ENCODE data around the gene CETN3. TPM values are rescaled to one million over a fixed set of nuclear protein-coding genes. Genes with fewer than 3 reads are reported as not detected.

CETN3 gene
- total RNA-seq: 10 to 100 TPM in 3 of 4 donors, 1 to 10 TPM in 1; 6.9 to 29.8 (median 12.0) TPM

DNA sequence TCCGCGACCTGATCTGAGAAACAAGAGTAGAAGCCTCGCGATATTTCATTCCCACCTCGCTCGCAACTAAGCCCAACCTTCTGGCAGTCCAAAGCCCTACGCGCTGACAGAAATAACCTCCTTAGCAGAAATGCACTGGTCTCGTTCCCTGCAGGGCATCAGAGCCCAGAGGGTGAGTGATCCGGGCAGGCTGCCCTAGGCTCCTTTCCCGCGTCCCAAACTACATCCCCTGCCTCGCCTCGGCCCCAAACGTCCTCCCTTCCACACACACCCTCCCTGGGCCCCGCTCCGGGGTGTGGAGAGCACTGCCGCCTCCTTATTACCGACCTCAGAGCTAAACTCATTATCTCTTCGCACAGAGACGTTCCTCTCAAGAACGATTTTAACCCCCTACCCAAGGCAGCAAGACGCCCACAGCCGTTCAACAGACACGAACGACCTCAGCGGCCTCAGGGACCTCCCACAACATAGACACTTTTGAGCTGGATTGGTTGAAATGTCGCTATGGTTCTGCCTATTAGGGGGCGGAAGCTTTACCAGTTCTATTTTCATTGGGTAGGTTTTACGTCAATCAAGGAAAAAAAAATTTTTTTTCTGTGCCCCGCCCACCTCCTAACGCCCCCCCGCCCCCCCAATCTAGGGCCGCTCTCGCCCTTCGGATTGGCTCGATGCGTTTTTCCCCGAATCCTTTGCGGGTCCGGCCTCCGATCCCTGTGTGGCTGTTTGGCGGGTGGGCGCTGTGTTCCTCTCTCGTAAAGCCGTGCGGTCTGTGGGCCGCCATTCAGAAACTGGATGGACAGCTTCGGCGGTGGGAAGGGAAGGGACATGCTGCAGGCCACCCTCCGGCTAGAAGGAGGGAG lies at the start of gene CETN3:
Gene CETN3 (minus strand): TSS at position 439 of the 860 bp plus-strand sequence. CDS start 95 bp downstream, at position 344.
- intact Hi-C loops (cut with DNase I): no loop called here
- Histone ChIP-seq H3K36me3 (peaks cover 0 to 14% (median 0%) of the 10 kb centered on the region in 3 donors), H3K4me3 (peak within 1 kb of the TSS; percentile 74 to 95 (median 91)), H3K27me3 (no peaks in the 10 kb centered on the region), H3K4me1 (peaks cover 0 to 32% (median 0%) of the 10 kb centered on the region in 3 donors), H3K9me3 (no peaks in the 10 kb centered on the region), H3K27ac (peak within 1 kb of the TSS; percentile 98 to 99 (median 98))
- TF ChIP-seq POLR2A (IDR thresholded peaks at IDR 0.05) (peak in 3 of 4 donors; percentile 74 to 88 (median 74)), CTCF (IDR thresholded peaks at IDR 0.05) (peak in 1 of 6 experiments; percentile 5)
- DNase-seq: peak; percentile 70
- WGBS, 2 donors: 1% methylated on average over 38 to 39 of the region's 51 CpGs

DNA sequence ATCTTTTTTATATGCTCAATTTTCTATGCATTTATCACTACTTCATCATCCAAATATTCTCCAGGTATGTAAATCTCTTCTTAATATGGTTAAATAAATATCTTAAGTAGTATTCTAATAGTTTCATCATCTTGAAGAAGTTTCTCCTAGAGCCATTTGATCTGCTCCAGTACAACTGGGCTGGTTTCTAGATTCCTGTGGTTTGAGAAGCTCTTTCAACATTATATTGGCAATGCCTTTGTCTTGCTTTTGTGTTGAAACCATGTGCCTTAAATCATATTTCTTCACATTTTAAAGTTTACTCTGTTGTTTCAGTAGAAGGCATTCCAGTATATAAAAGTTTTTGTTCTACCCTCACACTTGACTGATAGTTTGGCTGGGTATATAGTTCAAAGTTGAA lies 37.4 kb upstream of the CETN3 start:
- intact Hi-C loops (cut with DNase I): no loop called here
- no peaks in the 10 kb centered on the region for H3K36me3 ChIP-seq
- no peak for TF ChIP-seq POLR2A (IDR thresholded peaks at IDR 0.05)
- TF ChIP-seq CTCF (IDR thresholded peaks at IDR 0.05): no peak
- H3K4me3 ChIP-seq: no peak overlapping the region
- no peaks in the 10 kb centered on the region for H3K9me3 ChIP-seq
- no peaks in the 10 kb centered on the region for H3K4me1 ChIP-seq
- no peaks in the 10 kb centered on the region for H3K27me3 ChIP-seq
- no peak for DNase-seq
- no peak overlapping the region for H3K27ac ChIP-seq

- 46 to 63% methylated on average over 2 of the region's 2 CpGs for WGBS, 2 donors
- Histone ChIP-seq H3K27ac (no peak overlapping the region), H3K4me3 (no peak overlapping the region), H3K36me3 (no peaks in the 10 kb centered on the region), H3K27me3 (no peaks in the 10 kb centered on the region), H3K9me3 (no peaks in the 10 kb centered on the region), H3K4me1 (peaks cover 0 to 8% (median 0%) of the 10 kb centered on the region in 3 donors)
- intact Hi-C loops (cut with DNase I): no loop called here
- TF ChIP-seq CTCF (IDR thresholded peaks at IDR 0.05) (no peak), POLR2A (IDR thresholded peaks at IDR 0.05) (no peak)
- no peak for DNase-seq
Observed at GRCh38 chr5:90440644-90441043, 31.1 kb upstream of the CETN3 start.

DNA sequence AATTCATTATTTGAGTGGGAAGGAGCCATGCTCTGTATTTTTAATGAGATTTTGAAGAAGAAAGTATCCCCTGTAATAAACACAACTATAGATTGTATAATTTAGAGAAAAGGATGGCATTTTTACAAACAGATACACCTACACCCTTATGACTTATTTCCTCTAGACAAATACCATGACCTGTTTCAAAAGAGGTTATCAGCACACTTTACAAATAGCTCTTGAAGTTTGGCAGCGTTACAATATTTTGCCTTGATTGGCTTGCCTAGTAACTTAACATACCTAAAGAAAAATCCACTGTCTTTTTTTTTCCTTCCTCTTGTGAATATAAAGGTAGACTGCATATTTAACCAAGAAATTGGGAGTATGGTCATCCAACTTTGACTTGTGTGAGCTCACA lies 28.5 kb upstream of the CETN3 start:
- peaks cover 0 to 8% (median 0%) of the 10 kb centered on the region in 3 donors for H3K4me1 ChIP-seq
- WGBS, 2 donors: 17 to 32% methylated on average over 1 of the region's 1 CpG
- intact Hi-C loops (cut with DNase I): loop anchor here (10.0 kb wide), 2 partner anchors 97 to 347 kb away; no protein-coding TSS in a partner anchor
- TF ChIP-seq POLR2A (IDR thresholded peaks at IDR 0.05) (no peak), CTCF (IDR thresholded peaks at IDR 0.05) (no peak)
- no peaks in the 10 kb centered on the region for H3K9me3 ChIP-seq
- no peak overlapping the region for H3K27ac ChIP-seq
- H3K4me3 ChIP-seq: no peak overlapping the region
- DNase-seq: no peak
- H3K36me3 ChIP-seq: no peaks in the 10 kb centered on the region
- H3K27me3 ChIP-seq: no peaks in the 10 kb centered on the region

DNA sequence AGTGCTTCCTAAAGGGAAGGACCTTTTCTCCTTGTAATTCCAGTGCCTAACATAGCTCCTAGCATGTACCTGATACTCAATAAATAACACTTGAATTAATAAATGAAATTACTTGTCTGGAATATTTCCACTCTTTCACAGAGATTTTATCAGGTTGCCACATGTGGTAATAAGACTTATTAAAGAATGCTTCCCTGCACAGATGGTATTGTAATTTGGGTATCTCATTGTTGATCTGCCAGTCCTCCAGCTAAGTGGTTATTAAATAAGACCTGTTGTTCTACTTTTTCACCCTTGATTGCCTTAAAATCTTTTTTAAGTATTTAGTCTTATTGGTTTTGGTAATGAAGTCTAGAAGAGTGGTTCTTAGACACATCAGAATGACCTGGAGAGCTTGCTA lies 28.1 kb upstream of the CETN3 start:
- TF ChIP-seq POLR2A (IDR thresholded peaks at IDR 0.05): no peak
- no peak for TF ChIP-seq CTCF (IDR thresholded peaks at IDR 0.05)
- Histone ChIP-seq H3K9me3 (no peaks in the 10 kb centered on the region), H3K27me3 (no peaks in the 10 kb centered on the region), H3K27ac (no peak overlapping the region), H3K36me3 (no peaks in the 10 kb centered on the region), H3K4me1 (peaks cover 0 to 8% (median 0%) of the 10 kb centered on the region in 3 donors), H3K4me3 (no peak overlapping the region)
- DNase-seq: no peak
- intact Hi-C loops (cut with DNase I): loop anchor here (10.0 kb wide), 2 partner anchors 97 to 347 kb away; no protein-coding TSS in a partner anchor

Data from esophagus squamous epithelium (tissue), 5 donors.